Measurements from ENCODE around the gene CEBPB. TPM values are rescaled to one million over a fixed set of nuclear protein-coding genes. Genes with fewer than 3 reads are reported as not detected.

CEBPB gene
- total RNA-seq, 6 experiments from 2014 or later = 130 to 182 (median 152) TPM

DNA sequence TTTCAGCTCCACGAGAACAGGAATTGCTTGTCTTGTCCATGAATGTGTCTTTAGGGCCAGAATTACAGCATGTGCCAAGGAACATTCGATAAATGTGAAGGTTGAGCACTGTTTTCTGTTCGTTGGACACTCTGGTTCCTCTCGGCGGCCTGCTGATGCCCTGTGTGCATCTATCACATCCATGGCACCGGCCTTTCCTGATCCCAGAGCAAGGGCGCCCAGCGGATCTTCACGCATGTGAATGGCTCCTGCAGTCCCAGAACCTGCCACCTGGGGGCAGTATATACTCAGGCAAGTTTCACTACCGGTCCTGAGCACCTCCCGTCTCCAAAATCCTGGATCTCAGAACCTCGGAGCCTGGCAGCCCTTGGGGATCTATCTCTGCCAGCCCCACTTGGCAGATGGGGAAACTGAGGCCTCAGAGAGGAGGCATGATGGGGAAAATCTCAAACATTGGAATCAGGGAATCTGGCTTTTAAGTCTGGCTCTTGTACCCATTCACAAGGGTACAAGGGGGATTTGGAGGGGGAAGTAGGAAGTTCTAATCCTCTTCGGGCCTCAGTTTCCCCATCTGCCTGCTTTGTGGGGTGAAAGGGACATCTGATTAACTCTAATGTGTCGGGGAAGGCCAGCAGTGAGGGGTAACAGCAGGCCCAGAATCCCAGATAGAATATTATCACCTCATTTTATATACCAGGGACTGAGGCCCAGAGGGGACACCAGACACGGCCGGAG lies 4.3 kb upstream of the CEBPB start:
- Histone ChIP-seq H3K4me3 (no peak overlapping the region), H3K4me1 (peaks cover 0 to 34% (median 14%) of the 10 kb centered on the region in 4 donors), H3K36me3 (no peaks in the 10 kb centered on the region), H3K27me3 (no peaks in the 10 kb centered on the region), H3K9me3 (no peaks in the 10 kb centered on the region), H3K27ac (peak overlapping the region; percentile 66 to 98 (median 70))
- ATAC-seq (peak; percentile 22 to 37 (median 32)), DNase-seq (peak; percentile 92 to 96 (median 93))
- intact Hi-C loops (cut with DNase I) = loop anchor here (5.0 to 10.0 kb wide), 3 partner anchors 216 to 398 kb away; no protein-coding TSS in a partner anchor
- 12% methylated on average over 9 of the region's 16 CpGs for WGBS (ENCODE audit: insufficient coverage, low coverage, low lambda C conversion rate, missing lambda C conversion rate)
- no peak for TF ChIP-seq POLR2A (IDR thresholded peaks at IDR 0.05)
- TF ChIP-seq, protein P1, sequence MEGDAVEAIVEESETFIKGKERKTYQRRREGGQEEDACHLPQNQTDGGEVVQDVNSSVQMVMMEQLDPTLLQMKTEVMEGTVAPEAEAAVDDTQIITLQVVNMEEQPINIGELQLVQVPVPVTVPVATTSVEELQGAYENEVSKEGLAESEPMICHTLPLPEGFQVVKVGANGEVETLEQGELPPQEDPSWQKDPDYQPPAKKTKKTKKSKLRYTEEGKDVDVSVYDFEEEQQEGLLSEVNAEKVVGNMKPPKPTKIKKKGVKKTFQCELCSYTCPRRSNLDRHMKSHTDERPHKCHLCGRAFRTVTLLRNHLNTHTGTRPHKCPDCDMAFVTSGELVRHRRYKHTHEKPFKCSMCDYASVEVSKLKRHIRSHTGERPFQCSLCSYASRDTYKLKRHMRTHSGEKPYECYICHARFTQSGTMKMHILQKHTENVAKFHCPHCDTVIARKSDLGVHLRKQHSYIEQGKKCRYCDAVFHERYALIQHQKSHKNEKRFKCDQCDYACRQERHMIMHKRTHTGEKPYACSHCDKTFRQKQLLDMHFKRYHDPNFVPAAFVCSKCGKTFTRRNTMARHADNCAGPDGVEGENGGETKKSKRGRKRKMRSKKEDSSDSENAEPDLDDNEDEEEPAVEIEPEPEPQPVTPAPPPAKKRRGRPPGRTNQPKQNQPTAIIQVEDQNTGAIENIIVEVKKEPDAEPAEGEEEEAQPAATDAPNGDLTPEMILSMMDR (IDR thresholded peaks at IDR 0.05) = peak; percentile 97 to 99 (median 99)

DNA sequence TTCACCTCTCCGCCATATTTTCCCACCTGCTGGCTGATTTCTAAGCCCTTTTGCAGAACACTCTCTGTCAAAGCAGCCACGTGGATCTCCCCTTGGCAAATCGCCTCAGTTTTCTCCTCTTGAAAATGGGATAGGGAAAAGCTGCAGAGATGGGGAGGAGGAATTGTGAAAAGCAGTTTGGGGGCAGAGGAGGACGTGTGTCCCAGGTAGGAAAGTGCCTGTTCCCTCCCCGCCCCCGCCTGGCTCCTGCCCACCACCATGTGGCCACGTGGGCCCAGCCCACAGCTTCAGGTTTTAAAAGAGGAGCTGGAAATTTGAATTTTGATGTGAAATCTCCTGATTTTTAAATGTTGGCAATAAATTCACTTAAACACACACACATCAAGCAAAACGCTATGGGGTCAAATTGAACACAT lies 3.6 kb upstream of the CEBPB start:
- H3K4me3 ChIP-seq = no peak overlapping the region
- ATAC-seq (no peak), DNase-seq (peak in 2 of 3 donors; percentile 52 to 70)
- H3K36me3 ChIP-seq = no peaks in the 10 kb centered on the region
- peak overlapping the region; percentile 66 to 98 (median 70) for H3K27ac ChIP-seq
- peaks cover 0 to 34% (median 14%) of the 10 kb centered on the region in 4 donors for H3K4me1 ChIP-seq
- no peaks in the 10 kb centered on the region for H3K9me3 ChIP-seq
- intact Hi-C loops (cut with DNase I) = loop anchor here (5.0 to 10.0 kb wide), 3 partner anchors 215 to 398 kb away; no protein-coding TSS in a partner anchor
- TF ChIP-seq, protein P1 (IDR thresholded peaks at IDR 0.05) = no peak
- no peak for TF ChIP-seq POLR2A (IDR thresholded peaks at IDR 0.05)
- H3K27me3 ChIP-seq = no peaks in the 10 kb centered on the region
- 23% methylated on average over 8 of the region's 8 CpGs for WGBS (ENCODE audit: insufficient coverage, low coverage, low lambda C conversion rate, missing lambda C conversion rate)

DNA sequence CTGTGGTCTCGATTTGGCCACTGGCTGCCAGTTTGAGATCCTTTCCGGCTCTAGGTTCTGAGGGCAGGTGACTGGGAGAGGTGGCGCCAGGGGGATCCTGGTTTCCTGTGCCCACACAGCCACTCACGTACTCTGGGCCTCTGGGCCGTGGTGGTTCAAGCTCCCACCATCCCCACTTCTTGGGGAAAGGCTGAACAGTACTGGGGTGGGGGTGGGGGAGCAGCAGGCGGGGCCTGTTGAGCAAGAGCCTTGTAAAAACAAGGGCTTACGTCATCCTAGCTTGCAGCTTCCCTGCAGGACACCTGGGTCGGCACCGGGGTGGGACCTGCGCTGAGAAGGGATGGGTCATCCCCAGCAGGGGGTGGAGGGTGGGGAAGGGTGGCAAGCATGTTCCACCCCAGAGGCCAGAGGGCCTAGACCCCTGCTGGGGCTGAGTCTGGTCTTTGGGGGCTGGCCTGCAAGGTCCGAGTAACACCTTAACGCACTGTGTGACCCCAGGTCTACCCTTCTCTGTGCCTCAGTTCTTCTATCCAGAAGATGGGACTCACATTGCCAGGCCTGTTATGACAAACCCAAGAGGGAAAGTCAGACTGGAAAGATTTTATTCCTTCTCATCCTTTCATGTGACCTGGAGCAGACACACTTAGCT lies 3.1 kb upstream of the CEBPB start:
- Histone ChIP-seq H3K9me3 (no peaks in the 10 kb centered on the region), H3K4me3 (no peak overlapping the region), H3K27ac (peak overlapping the region; percentile 66 to 98 (median 70)), H3K27me3 (no peaks in the 10 kb centered on the region), H3K4me1 (peaks cover 0 to 34% (median 14%) of the 10 kb centered on the region in 4 donors), H3K36me3 (no peaks in the 10 kb centered on the region)
- DNase-seq (peak; percentile 82 to 90 (median 87)), ATAC-seq (peak; percentile 11 to 32 (median 14))
- intact Hi-C loops (cut with DNase I) = loop anchor here (5.0 to 10.0 kb wide), 3 partner anchors 215 to 397 kb away; no protein-coding TSS in a partner anchor
- WGBS (ENCODE audit: insufficient coverage, low coverage, low lambda C conversion rate, missing lambda C conversion rate) = 41% methylated on average over 6 of the region's 12 CpGs
- TF ChIP-seq, protein P1 (IDR thresholded peaks at IDR 0.05) = no peak
- TF ChIP-seq POLR2A (IDR thresholded peaks at IDR 0.05) = peak; percentile 38

- Histone ChIP-seq H3K4me1 (peaks cover 0 to 34% (median 14%) of the 10 kb centered on the region in 4 donors), H3K27ac (peak overlapping the region; percentile 66 to 98 (median 98)), H3K4me3 (no peak overlapping the region), H3K27me3 (no peaks in the 10 kb centered on the region), H3K36me3 (peaks cover 0 to 7% (median 4%) of the 10 kb centered on the region in 4 donors), H3K9me3 (no peaks in the 10 kb centered on the region)
- TF ChIP-seq, protein P1 (IDR thresholded peaks at IDR 0.05) = no peak
- no peak for TF ChIP-seq POLR2A (IDR thresholded peaks at IDR 0.05)
- WGBS (ENCODE audit: insufficient coverage, low coverage, low lambda C conversion rate, missing lambda C conversion rate) = 86% methylated on average over 5 of the region's 6 CpGs
- ATAC-seq (no peak), DNase-seq (no peak)
- intact Hi-C loops (cut with DNase I) = loop anchor here (5.0 to 10.0 kb wide), 3 partner anchors 214 to 397 kb away; no protein-coding TSS in a partner anchor
These were observed 2.3 kb upstream of the CEBPB start for GRCh38 chr20:50188287-50188688.
